SW480 (cell line): Measurements from ENCODE around the gene DFFA.
"Not testable (repeated sequence)": the region's sequence is repeated elsewhere in the genome, so short reads cannot be mapped to it uniquely, and the experiment has no call there.

ENCODE experiments used
- DNase-seq: peaks from one replicate; pipeline ENCODE4 v3.0.0-alpha.2; 2016; ENCODE audit warnings: low spot score

Gene DFFA

DNA sequence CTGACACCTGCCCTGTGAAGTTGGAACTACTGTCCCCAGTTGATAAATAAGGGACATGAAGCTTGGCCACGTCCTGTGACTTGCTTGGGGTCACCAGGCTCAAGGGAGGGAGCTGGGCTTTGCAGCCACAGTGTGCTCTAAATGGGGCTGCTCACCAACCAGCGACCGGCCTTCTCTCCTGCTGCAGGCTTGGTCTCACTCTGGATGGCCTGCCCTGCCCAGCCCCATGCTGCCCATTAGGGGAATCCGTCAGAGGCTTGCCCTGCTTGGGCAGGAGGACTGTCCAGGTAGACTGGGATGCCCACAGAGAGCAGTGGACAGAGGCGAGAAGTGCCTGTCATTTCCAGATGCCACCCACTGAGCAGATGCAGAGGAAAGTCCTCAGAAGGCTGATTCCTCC is 43.3 kb downstream of the DFFA start:
- no peak for DNase-seq

DNA sequence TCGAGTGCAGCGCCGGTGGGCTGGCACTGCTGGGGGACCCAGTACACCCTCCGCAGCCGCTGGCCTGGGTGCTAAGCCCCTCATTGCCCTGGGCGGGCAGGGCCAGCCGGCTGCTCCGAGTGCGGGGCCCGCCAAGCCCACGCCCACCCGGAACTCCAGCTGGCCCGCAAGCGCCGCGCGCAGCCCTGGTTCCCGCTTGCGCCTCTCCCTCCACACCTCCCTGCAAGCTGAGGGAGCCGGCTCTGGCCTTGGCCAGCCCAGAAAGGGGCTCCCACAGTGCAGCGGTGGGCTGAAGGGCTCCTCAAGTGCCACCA is 45.8 kb downstream of the DFFA start:
- DNase-seq, result not testable (repeated sequence)

DNA sequence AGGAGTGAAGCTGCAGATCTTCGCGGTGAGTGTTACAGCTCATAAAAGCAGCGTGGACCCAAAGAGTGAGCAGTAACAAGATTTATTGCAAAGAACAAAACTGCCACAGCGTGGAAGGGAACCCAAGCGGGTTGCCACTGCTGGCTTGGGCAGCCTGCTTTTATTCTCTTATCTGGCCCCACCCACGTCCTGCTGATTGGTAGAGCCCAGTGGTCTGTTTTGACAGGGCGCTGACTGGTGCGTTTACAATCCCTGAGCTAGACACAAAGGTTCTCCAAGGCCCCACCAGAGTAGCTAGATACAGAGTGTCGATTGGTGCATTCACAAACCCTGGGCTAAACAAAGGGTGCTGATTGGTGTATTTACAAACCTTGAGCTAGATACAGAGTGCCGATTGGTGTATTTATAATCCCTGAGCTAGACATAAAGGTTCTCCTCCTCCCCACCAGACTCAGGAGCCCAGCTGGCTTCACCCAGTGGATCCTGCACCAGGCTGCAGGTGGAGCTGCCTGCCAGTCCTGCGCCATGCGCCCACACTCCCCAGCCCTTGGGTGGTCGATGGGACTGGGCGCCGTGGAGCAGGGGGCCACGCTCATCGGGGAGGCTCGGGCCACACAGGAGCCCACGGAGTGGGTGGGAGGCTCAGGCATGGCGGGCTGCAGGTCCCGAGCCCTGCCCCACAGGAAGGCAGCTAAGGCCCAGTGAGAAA is 46.3 kb downstream of the DFFA start:
- DNase-seq, result not testable (repeated sequence)

DNA sequence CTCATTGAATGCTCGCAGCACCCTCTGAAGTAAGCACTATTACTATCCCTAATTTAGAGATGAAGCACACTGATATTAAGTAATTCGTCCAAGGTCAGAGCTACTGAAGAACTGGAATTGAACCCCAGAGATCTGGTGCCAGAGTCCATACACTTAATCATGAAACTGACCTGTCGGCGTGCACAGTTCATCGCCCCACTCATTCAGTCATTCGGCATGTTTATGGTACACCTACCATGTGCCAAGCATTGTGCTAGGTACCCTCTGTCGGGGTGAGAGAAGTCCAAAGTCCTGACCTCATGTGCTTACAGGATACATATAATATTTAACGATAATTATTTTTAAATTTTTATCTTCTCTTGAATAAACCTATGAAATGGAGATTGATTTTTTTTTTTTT is 47.7 kb downstream of the DFFA start:
- no peak for DNase-seq

DNA sequence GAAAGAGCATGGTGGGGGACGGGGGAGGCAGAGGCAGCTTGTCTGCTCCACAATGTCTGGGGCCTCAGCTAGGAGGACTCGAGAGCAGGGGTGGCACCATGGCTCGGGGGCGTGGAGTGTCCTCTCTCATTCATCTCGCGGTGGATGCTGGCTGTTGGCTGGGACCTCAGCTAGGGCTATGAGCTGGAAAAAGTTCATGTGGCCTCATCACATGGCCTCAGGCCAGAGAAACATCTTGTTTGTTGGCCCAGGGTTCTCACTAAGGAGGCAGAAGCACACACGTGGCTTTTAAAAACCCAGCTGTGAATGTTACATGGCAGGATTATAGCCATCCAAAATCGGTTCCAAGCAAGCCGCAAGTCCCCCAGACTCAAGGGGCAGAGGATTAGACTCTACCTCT is 48.3 kb downstream of the DFFA start:
- DNase-seq, result no peak

DNA sequence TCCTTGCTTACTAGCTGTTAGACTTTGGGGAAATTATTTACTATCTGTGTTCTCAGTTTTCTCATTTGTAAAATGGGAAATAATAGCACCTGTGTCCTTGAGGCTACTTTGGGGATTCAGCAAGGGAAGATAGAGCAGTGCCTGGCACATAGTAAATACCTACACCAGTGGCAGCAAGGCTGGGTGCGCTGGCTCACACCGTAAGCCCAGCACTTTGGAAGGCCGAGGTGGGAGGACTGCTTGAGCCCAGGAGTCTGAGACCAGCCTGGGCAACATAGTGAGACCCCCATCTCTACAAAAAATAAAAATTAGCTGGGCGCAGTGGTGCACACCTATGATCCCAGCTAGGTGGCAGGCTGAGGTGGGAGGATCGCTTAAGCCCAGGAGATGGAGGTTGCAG is 50.7 kb downstream of the DFFA start:
- no peak for DNase-seq

DNA sequence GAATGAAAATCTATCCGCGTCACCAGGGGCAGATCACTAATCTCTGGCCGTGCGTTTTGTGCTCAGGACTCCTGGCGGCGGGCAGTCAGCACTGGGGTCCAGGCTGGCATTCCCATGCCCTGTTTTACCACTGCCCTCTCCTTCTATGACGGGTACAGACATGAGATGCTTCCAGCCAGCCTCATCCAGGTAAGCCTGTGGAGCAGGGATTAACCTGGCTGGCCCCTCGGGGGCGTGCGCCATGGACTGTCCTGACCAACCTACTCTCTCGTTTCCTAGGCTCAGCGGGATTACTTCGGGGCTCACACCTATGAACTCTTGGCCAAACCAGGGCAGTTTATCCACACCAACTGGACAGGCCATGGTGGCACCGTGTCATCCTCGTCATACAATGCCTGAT is 53.0 kb downstream of the DFFA start:
- no peak for DNase-seq

DNA sequence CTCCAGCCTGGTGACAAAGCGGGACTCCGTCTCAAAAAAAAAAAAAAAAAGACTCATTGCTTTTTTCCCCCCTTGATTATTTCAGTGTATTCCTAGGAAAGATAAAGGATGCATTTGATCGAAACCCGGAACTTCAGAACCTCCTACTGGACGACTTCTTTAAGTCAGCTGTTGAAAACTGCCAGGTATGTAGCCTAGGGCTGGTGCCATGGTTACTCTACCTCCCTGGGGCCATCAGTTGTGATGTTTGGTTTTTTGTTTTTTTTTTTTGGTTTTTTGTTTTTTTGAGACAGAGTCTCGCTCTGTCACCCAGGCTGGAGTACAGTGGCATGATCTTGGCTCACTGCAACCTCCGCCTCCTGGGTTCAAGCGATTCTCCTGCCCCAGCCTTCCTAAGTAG is 53.6 kb downstream of the DFFA start:
- not testable (repeated sequence) for DNase-seq

DNA sequence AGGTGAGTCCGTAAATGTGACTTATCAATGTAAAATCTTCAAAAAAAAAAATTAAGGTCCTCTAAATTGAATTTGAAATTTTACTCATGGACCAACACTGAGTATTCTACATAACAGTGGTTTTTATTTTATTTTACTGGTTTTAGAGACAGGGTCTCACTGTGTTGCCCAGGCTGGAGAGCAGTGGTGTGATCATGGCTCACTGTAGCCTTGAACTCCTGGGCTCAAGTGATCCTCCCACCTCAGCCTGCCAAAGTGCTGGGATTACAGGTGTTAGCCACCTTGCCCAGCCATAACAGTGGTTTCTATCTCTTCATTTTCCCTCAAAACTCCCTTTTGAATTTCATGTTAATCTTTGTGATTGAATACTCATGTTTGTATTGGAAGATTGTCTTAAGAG is 56.4 kb downstream of the DFFA start:
- DNase-seq, result not testable (repeated sequence)

DNA sequence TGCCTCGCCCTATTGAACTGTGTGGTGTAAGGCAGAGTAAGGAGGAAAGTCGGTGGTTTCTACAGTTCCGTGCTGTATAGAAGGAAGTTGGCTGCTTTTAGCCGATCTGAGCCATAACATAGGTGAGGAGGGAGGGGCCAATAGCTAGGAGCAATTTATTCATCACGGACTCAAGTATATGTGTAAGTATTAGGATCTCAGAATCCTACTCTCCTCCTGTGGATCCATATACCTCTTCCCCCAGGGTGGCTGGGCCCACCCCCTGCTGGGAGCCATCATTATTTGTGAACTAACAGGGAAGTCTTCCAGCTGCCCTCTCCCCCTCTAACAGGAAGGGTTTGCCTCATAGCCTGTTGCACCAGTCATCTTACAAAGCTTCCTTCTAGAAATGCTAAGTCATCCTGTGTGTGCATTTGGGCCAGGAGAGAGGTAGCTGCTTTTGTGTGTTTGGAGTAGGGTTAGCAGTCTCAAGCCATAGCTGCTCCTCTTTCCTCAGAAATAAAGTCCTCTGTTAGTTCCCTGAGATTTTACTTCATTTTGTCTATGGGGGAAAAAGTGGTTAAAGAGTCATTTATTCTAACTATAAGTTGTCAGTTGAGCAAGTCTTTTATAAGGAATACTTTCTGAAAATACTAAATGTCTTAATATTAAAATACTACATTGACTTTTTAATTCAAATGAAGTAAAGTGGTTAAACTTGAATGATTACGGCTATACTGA is 57.0 kb downstream of the DFFA start:
- no peak for DNase-seq

DNA sequence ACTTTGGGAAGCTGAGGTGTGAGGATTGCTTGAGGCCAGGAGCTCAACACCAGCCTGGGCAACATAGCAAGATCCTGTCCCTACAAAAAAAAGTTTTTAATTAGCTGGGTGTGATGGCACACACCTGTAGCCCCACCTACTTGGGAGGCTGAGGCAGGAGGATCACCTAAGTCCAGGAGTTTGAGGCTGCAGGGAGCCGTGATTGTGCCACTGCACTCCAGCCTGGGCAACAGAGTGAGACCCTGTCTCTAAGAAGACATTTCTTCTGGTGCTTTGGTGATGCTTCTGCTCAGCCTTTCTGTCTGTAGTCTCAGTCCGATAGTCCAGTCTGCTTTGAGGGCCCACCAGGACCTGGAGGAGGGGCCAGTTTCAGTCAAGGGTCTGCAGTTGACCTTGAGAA is 65.1 kb downstream of the DFFA start:
- no peak for DNase-seq
